Measurements from ENCODE around the gene CLDN16.

DNA sequence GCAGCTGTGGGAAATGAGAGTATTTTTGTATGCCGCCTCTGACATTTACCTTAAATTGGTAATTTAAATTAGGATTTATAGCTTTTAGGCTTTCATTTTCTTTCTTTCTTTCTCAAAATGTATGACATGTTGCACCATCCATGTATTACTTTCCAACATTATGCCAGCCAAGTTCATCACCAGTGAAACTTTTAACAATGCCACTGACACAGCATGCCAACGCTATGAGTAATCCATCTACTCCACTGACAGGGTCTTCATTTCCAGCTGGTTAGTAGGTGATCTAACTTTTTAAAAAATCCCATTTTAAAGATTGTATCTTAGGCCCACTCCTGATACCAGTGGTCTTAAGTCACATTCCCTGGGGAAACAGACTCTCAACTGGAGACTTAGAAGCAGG is 21.8 kb upstream of the CLDN16 start:
- TF ChIP-seq, protein P1, sequence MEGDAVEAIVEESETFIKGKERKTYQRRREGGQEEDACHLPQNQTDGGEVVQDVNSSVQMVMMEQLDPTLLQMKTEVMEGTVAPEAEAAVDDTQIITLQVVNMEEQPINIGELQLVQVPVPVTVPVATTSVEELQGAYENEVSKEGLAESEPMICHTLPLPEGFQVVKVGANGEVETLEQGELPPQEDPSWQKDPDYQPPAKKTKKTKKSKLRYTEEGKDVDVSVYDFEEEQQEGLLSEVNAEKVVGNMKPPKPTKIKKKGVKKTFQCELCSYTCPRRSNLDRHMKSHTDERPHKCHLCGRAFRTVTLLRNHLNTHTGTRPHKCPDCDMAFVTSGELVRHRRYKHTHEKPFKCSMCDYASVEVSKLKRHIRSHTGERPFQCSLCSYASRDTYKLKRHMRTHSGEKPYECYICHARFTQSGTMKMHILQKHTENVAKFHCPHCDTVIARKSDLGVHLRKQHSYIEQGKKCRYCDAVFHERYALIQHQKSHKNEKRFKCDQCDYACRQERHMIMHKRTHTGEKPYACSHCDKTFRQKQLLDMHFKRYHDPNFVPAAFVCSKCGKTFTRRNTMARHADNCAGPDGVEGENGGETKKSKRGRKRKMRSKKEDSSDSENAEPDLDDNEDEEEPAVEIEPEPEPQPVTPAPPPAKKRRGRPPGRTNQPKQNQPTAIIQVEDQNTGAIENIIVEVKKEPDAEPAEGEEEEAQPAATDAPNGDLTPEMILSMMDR (IDR thresholded peaks at IDR 0.05; ENCODE audit: low read length) = no peak
- TF ChIP-seq EZH2 (IDR thresholded peaks at IDR 0.05; ENCODE audit: borderline replicate concordance, low read length) = no peak
